ENCODE data around the gene TMEM30B.

The TMEM30B gene

GRCh38 chr14:61256826-61257468 is 24.2 kb downstream of the TMEM30B start:
- no peak overlapping the region for H3K27ac ChIP-seq
- intact Hi-C loops (cut with DNase I; ENCODE audit: low total_unique reads), result loop anchor here (10.0 kb wide), 1 partner anchor 232 kb away; no protein-coding TSS in a partner anchor
- no peak for DNase-seq

GRCh38 chr14:61255968-61256367 is 25.2 kb downstream of the TMEM30B start:
- H3K9me3 ChIP-seq, result no peaks in the 10 kb centered on the region
- no peak overlapping the region for H3K4me3 ChIP-seq
- no peaks in the 10 kb centered on the region for H3K27me3 ChIP-seq
- DNase-seq, result no peak
- H3K36me3 ChIP-seq, result no peaks in the 10 kb centered on the region
- no peak for TF ChIP-seq CTCF (IDR thresholded peaks at IDR 0.05)
- peaks cover 0 to 4% (median 1%) of the 10 kb centered on the region in 4 donors for H3K4me1 ChIP-seq
- H3K27ac ChIP-seq, result no peak overlapping the region
- intact Hi-C loops (cut with DNase I; ENCODE audit: low total_unique reads), result loop anchor here (10.0 kb wide), 1 partner anchor 231 kb away; no protein-coding TSS in a partner anchor

More at GRCh38 chr14:61256826-61257468, 24.2 kb downstream of the TMEM30B start:
- H3K4me1 ChIP-seq, result peaks cover 0 to 11% (median 6%) of the 10 kb centered on the region in 4 donors
- H3K4me3 ChIP-seq, result no peak overlapping the region
- no peak for TF ChIP-seq CTCF (IDR thresholded peaks at IDR 0.05)
- no peaks in the 10 kb centered on the region for H3K36me3 ChIP-seq
- no peaks in the 10 kb centered on the region for H3K27me3 ChIP-seq
- no peaks in the 10 kb centered on the region for H3K9me3 ChIP-seq

GRCh38 chr14:61254808-61255526 is 26.2 kb downstream of the TMEM30B start:
- intact Hi-C loops (cut with DNase I; ENCODE audit: low total_unique reads), result loop anchor here (10.0 kb wide), 1 partner anchor 230 kb away; no protein-coding TSS in a partner anchor

GRCh38 chr14:61253064-61253738 is 27.9 kb downstream of the TMEM30B start:
- no peak for DNase-seq
- no peak for TF ChIP-seq CTCF (IDR thresholded peaks at IDR 0.05)
- Histone ChIP-seq H3K27ac (no peak overlapping the region), H3K27me3 (no peaks in the 10 kb centered on the region), H3K9me3 (no peaks in the 10 kb centered on the region), H3K4me3 (no peak overlapping the region), H3K4me1 (peaks cover 0 to 4% (median 0%) of the 10 kb centered on the region in 4 donors), H3K36me3 (no peaks in the 10 kb centered on the region)
- intact Hi-C loops (cut with DNase I; ENCODE audit: low total_unique reads), result loop anchor here (2.0 to 10.0 kb wide), 2 partner anchors 228 to 628 kb away; no protein-coding TSS in a partner anchor

More at GRCh38 chr14:61254808-61255526, 26.2 kb downstream of the TMEM30B start:
- Histone ChIP-seq H3K27ac (no peak overlapping the region), H3K4me3 (no peak overlapping the region), H3K27me3 (no peaks in the 10 kb centered on the region), H3K4me1 (peaks cover 0 to 4% (median 1%) of the 10 kb centered on the region in 4 donors), H3K36me3 (no peaks in the 10 kb centered on the region), H3K9me3 (no peaks in the 10 kb centered on the region)
- no peak for TF ChIP-seq CTCF (IDR thresholded peaks at IDR 0.05)
- no peak for DNase-seq

GRCh38 chr14:61252369-61253063 is 28.6 kb downstream of the TMEM30B start:
- Histone ChIP-seq H3K4me3 (no peak overlapping the region), H3K9me3 (no peaks in the 10 kb centered on the region), H3K27ac (no peak overlapping the region), H3K4me1 (peaks cover 0 to 4% (median 0%) of the 10 kb centered on the region in 4 donors), H3K27me3 (no peaks in the 10 kb centered on the region), H3K36me3 (no peaks in the 10 kb centered on the region)
- TF ChIP-seq CTCF (IDR thresholded peaks at IDR 0.05), result peak; percentile 87 to 89
- peak; percentile 86 to 92 for DNase-seq
- intact Hi-C loops (cut with DNase I; ENCODE audit: low total_unique reads), result loop anchor here (2.0 to 10.0 kb wide), 2 partner anchors 228 to 628 kb away; no protein-coding TSS in a partner anchor

Measured in tibial artery (tissue), 4 donors.